HG03064 (cell line): Measurements from ENCODE around the gene CHRNA10.

Source experiments
- ATAC-seq: cut with Tn5 transposase; IDR thresholded peaks from one replicate; pipeline ENCODE4 v1.9.1; 2021; ENCODE audit warnings: low read depth; ENCODE audit not compliant: unreplicated experiment

The CHRNA10 gene

GRCh38 chr11:3671334-3672254, at the start of gene CHRNA10:
Gene CHRNA10 (minus strand): TSS chr11:3671384. CDS start chr11:3671312, 72 bp downstream.
- no peak for ATAC-seq

- no peak for ATAC-seq
These were observed 41.1 kb upstream of the CHRNA10 start for GRCh38 chr11:3712274-3712673.

- ATAC-seq: no peak
These were observed 39.5 kb upstream of the CHRNA10 start for GRCh38 chr11:3710485-3711259.

- no peak for ATAC-seq
These were observed 38.8 kb upstream of the CHRNA10 start for GRCh38 chr11:3709977-3710376.

GRCh38 chr11:3707176-3707575, 36.0 kb upstream of the CHRNA10 start:
- ATAC-seq: no peak

GRCh38 chr11:3703383-3703782, 32.2 kb upstream of the CHRNA10 start:
- ATAC-seq: no peak

- ATAC-seq: no peak
These were observed 29.7 kb upstream of the CHRNA10 start for GRCh38 chr11:3700910-3701309.

GRCh38 chr11:3700410-3700809, 29.2 kb upstream of the CHRNA10 start:
- no peak for ATAC-seq

- ATAC-seq: no peak
These were observed 15.6 kb upstream of the CHRNA10 start for GRCh38 chr11:3686751-3687150.

GRCh38 chr11:3685923-3686322, 14.7 kb upstream of the CHRNA10 start:
- ATAC-seq: no peak

- no peak for ATAC-seq
These were observed 13.6 kb upstream of the CHRNA10 start for GRCh38 chr11:3684819-3685172.

GRCh38 chr11:3684129-3684818, 13.1 kb upstream of the CHRNA10 start:
- ATAC-seq: no peak

GRCh38 chr11:3683039-3683438, 11.9 kb upstream of the CHRNA10 start:
- ATAC-seq: no peak

GRCh38 chr11:3679077-3679476, 7.9 kb upstream of the CHRNA10 start:
- no peak for ATAC-seq

GRCh38 chr11:3675971-3676370, 4.8 kb upstream of the CHRNA10 start:
- ATAC-seq: no peak

GRCh38 chr11:3674189-3674588, 3.0 kb upstream of the CHRNA10 start:
- ATAC-seq: no peak

GRCh38 chr11:3669742-3670183, 1.4 kb downstream of the CHRNA10 start:
- no peak for ATAC-seq

GRCh38 chr11:3669128-3669527, 2.1 kb downstream of the CHRNA10 start:
- no peak for ATAC-seq

- no peak for ATAC-seq
These were observed 3.8 kb downstream of the CHRNA10 start for GRCh38 chr11:3667149-3668035.

- ATAC-seq: no peak
These were observed 5.1 kb downstream of the CHRNA10 start for GRCh38 chr11:3666023-3666530.
